Measurements from ENCODE around the gene TOGARAM1. TPM values are rescaled to one million over a fixed set of nuclear protein-coding genes. Genes with fewer than 3 reads are reported as not detected.

TOGARAM1 gene
- total RNA-seq, 6 experiments from 2014 or later, result 7.5 to 13.7 (median 9.3) TPM

DNA sequence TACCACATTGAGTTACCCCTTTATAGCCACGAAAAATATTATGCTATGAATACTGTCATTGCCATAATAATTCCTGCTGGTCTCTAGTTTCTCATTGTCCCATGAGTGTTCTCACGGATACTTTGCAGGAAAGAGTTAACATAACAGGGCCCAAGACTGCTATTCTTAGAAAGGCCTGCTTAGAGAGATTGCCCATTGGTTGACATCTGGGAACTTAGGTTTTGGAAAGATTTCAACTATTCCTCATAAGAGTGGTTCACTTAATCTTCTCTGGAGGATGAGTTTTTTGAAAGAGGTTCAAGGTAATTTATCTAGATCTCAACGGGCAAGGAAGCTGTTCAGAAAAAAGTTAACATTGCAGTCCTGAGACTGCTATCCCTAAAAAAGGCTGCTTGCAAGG lies 103.5 kb downstream of the TOGARAM1 start:
- H3K9me3 Mint-ChIP-seq, result no peaks in the 10 kb centered on the region
- DNase-seq, result no peak
- H3K27ac Mint-ChIP-seq, result no peak overlapping the region
- H3K4me3 Mint-ChIP-seq, result no peak overlapping the region
- no peaks in the 10 kb centered on the region for H3K27me3 Mint-ChIP-seq (ENCODE audit: insufficient read depth)
- TF ChIP-seq, protein P1, sequence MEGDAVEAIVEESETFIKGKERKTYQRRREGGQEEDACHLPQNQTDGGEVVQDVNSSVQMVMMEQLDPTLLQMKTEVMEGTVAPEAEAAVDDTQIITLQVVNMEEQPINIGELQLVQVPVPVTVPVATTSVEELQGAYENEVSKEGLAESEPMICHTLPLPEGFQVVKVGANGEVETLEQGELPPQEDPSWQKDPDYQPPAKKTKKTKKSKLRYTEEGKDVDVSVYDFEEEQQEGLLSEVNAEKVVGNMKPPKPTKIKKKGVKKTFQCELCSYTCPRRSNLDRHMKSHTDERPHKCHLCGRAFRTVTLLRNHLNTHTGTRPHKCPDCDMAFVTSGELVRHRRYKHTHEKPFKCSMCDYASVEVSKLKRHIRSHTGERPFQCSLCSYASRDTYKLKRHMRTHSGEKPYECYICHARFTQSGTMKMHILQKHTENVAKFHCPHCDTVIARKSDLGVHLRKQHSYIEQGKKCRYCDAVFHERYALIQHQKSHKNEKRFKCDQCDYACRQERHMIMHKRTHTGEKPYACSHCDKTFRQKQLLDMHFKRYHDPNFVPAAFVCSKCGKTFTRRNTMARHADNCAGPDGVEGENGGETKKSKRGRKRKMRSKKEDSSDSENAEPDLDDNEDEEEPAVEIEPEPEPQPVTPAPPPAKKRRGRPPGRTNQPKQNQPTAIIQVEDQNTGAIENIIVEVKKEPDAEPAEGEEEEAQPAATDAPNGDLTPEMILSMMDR (IDR thresholded peaks at IDR 0.05), result no peak
- peaks cover 14% of the 10 kb centered on the region for H3K36me3 Mint-ChIP-seq (ENCODE audit: low read depth)
- peaks cover 7% of the 10 kb centered on the region; the same call in 1 of the 2 replicates for H3K4me1 Mint-ChIP-seq (ENCODE audit: low read depth)

DNA sequence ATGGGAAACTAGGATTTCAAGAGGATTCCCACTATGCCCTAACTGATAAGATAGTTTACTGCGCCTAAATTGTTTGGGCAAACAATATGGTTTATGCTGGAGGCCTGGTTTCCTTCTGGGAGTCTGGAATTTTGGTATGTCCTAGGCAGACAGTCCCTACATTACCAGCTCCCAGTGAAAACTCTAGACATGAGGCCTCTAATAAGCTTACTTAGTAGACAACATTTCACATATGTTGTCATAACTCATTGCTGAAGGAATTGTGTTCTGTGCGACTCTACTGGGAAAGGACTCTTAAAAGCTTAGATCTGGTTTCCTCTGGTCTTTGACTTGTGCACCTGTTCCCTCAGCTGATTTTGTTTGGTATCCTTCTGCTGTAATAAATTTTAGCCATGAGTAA lies 104.0 kb downstream of the TOGARAM1 start:
- Mint-ChIP-seq H3K4me3 (no peak overlapping the region), H3K36me3 (ENCODE audit: low read depth) (peaks cover 15% of the 10 kb centered on the region), H3K4me1 (ENCODE audit: low read depth) (peaks cover 7% of the 10 kb centered on the region; the same call in 1 of the 2 replicates), H3K27ac (no peak overlapping the region), H3K27me3 (ENCODE audit: insufficient read depth) (no peaks in the 10 kb centered on the region), H3K9me3 (no peaks in the 10 kb centered on the region)
- no peak for DNase-seq
- TF ChIP-seq, protein P1 (IDR thresholded peaks at IDR 0.05), result no peak

DNA sequence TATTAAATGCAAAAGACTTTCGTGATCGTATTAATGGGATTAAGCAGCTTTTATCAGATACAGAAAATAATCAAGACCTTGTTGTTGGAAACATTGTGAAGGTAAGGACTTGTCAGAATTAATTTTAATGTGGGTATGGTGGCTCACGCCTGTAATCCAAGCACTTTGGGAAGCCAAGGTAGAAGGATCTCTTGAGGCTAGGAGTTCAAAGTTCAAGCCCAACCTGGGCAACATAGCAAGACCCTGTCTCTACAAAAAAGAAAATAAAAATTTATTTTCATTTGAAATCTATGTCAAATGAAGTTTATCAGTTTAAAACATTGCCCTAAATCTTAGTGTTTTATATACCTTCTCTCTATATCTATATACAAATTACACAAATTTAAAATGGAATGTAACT lies 104.7 kb downstream of the TOGARAM1 start:
- DNase-seq, result no peak
- H3K9me3 Mint-ChIP-seq, result no peaks in the 10 kb centered on the region
- no peak overlapping the region for H3K27ac Mint-ChIP-seq
- peaks cover 7% of the 10 kb centered on the region; the same call in 1 of the 2 replicates for H3K4me1 Mint-ChIP-seq (ENCODE audit: low read depth)
- no peak overlapping the region for H3K4me3 Mint-ChIP-seq
- peaks cover 15% of the 10 kb centered on the region for H3K36me3 Mint-ChIP-seq (ENCODE audit: low read depth)
- TF ChIP-seq, protein P1 (IDR thresholded peaks at IDR 0.05), result no peak
- H3K27me3 Mint-ChIP-seq (ENCODE audit: insufficient read depth), result no peaks in the 10 kb centered on the region

DNA sequence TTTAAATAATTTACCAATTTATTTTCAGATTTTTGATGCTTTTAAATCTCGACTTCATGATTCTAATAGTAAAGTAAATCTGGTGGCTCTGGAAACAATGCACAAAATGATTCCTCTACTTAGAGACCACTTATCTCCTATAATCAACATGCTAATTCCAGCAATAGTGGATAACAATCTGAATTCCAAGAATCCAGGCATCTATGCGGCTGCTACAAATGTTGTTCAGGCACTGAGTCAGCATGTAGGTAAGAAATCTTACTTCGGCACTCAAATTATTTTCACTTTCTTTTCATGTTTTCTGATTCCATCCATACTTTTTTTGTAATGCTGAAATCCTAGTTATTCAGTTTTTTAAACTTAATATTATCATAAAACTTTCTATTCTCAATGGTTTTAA lies 106.4 kb downstream of the TOGARAM1 start:
- DNase-seq, result no peak
- Mint-ChIP-seq H3K27ac (no peak overlapping the region), H3K4me3 (no peak overlapping the region), H3K9me3 (no peaks in the 10 kb centered on the region), H3K36me3 (ENCODE audit: low read depth) (peaks cover 11% of the 10 kb centered on the region), H3K27me3 (ENCODE audit: insufficient read depth) (no peaks in the 10 kb centered on the region), H3K4me1 (ENCODE audit: low read depth) (peaks cover 7% of the 10 kb centered on the region; the same call in 1 of the 2 replicates)
- TF ChIP-seq, protein P1 (IDR thresholded peaks at IDR 0.05), result no peak

DNA sequence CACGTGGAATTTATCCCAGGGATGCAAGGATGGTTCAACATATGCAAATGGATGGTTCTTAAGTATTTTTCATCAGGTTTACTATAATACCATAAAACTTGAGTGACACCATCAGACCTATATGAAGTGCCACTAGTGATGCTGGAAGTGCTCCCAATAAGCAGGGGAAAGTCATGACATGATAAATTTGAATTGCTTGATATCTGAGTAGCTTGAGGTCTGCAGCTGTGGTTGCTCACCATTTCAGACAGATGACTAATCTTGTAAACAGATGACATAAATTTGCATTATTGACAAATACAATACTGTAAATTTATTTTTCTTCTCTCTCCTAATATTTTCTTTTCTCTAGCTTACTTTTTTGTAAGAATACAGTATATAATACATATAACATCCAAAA lies 108.2 kb downstream of the TOGARAM1 start:
- DNase-seq, result no peak
- H3K27ac Mint-ChIP-seq, result no peak overlapping the region
- TF ChIP-seq, protein P1 (IDR thresholded peaks at IDR 0.05), result no peak
- H3K4me1 Mint-ChIP-seq (ENCODE audit: low read depth), result peaks cover 7% of the 10 kb centered on the region; the same call in 1 of the 2 replicates
- no peak overlapping the region for H3K4me3 Mint-ChIP-seq
- H3K9me3 Mint-ChIP-seq, result no peaks in the 10 kb centered on the region
- H3K27me3 Mint-ChIP-seq (ENCODE audit: insufficient read depth), result no peaks in the 10 kb centered on the region
- H3K36me3 Mint-ChIP-seq (ENCODE audit: low read depth), result peaks cover 6% of the 10 kb centered on the region

DNA sequence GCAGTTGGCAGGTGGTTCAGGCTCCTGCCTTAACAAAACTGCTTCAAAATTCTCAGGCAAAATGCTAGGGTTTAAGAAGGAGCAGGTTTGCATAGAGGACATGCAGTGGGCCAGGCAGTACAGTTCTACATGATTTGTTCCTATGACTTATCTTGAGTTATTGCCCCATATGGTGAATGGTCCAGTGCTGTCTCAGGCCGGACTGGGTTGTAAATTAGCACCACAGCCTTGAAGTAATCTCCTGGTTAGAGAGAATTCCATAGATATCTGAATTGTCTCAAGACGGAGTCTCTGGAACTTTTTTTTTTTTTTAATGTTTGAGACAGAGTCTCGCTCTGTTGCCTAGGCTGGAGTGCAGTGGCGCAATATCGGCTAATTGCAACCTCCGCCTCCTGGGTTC lies 110.1 kb downstream of the TOGARAM1 start:
- Mint-ChIP-seq H3K9me3 (no peaks in the 10 kb centered on the region), H3K4me1 (ENCODE audit: low read depth) (no peaks in the 10 kb centered on the region), H3K4me3 (no peak overlapping the region), H3K27me3 (ENCODE audit: insufficient read depth) (no peaks in the 10 kb centered on the region), H3K27ac (no peak overlapping the region), H3K36me3 (ENCODE audit: low read depth) (peaks cover 6% of the 10 kb centered on the region)
- DNase-seq, result no peak
- TF ChIP-seq, protein P1 (IDR thresholded peaks at IDR 0.05), result no peak
